ENCODE measurements around the gene FAM120AOS.

Gene FAM120AOS

DNA sequence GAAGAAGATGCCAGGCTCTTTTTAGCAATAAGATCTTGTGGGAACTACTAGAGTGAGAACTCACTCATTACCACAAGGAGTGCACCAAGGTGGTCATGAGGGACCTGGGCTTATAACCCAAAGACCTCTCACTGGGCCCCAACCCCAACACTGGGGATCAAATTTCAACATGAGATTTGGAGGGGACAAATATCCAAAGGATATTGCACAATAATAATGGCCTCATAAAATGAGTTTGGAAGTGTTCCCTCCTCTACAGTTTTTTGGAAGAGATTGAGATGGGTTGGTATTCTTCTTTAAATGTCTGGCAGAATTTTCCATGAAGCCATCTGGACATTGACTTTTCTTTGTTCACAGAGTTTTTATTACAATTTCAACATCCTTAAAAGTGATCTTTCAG, 39.9 kb downstream of the FAM120AOS start:
- Mint-ChIP-seq H3K27me3 (ENCODE audit: low read depth) (no peaks in the 10 kb centered on the region), H3K4me1 (no peaks in the 10 kb centered on the region), H3K36me3 (ENCODE audit: low read depth) (no peaks in the 10 kb centered on the region), H3K4me3 (no peak overlapping the region), H3K9me3 (peaks cover 14% of the 10 kb centered on the region), H3K27ac (no peak overlapping the region)
- TF ChIP-seq, protein P1, sequence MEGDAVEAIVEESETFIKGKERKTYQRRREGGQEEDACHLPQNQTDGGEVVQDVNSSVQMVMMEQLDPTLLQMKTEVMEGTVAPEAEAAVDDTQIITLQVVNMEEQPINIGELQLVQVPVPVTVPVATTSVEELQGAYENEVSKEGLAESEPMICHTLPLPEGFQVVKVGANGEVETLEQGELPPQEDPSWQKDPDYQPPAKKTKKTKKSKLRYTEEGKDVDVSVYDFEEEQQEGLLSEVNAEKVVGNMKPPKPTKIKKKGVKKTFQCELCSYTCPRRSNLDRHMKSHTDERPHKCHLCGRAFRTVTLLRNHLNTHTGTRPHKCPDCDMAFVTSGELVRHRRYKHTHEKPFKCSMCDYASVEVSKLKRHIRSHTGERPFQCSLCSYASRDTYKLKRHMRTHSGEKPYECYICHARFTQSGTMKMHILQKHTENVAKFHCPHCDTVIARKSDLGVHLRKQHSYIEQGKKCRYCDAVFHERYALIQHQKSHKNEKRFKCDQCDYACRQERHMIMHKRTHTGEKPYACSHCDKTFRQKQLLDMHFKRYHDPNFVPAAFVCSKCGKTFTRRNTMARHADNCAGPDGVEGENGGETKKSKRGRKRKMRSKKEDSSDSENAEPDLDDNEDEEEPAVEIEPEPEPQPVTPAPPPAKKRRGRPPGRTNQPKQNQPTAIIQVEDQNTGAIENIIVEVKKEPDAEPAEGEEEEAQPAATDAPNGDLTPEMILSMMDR (IDR thresholded peaks at IDR 0.05; ENCODE audit: unreplicated experiment in 3 of 3): no peak

DNA sequence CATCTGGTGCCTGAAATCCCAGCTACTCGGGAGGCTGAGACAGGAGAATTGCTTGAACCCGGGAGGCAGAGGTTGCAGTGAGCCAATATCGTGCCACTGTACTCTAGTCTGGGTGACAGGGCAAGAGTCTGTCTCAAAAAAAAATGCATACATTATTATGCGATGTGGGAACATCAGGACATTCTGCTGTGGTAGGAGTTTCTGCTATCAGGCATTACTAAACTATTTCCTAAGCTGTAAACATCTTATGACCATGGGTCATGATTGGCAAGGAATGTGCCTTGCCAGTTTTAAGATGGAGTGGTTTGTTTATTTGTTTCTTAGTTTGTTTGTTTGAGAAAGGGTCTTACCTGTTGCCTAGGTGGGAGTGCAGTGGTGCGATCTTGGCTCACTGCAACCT, 47.0 kb downstream of the FAM120AOS start:
- TF ChIP-seq, protein P1 (IDR thresholded peaks at IDR 0.05; ENCODE audit: unreplicated experiment in 3 of 3): no peak
- H3K36me3 Mint-ChIP-seq (ENCODE audit: low read depth): no peaks in the 10 kb centered on the region

DNA sequence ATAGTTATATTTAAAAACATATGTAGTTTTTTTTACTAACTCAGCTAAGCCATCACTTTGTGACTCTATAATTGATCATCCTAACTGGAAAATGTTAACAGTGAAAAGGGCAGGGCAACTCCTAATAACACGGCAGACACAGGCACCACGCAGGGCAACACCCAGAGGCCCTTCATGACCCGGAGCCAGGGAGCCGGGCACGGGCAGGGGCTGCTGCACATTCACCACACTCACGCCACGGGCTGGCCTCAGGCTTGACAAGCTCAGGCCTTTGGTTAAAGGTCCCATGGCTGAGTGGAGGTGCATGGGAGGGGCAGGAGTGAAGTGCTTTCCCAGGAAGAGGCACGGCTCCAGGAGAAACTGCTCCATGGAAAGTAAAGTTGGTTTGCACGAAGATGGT, 54.9 kb downstream of the FAM120AOS start:
- TF ChIP-seq, protein P1 (IDR thresholded peaks at IDR 0.05; ENCODE audit: unreplicated experiment in 3 of 3): no peak
- no peak overlapping the region for H3K27ac Mint-ChIP-seq
- no peaks in the 10 kb centered on the region for H3K4me1 Mint-ChIP-seq
- H3K4me3 Mint-ChIP-seq: no peak overlapping the region
- H3K27me3 Mint-ChIP-seq (ENCODE audit: low read depth): no peaks in the 10 kb centered on the region
- no peaks in the 10 kb centered on the region for H3K9me3 Mint-ChIP-seq
- no peaks in the 10 kb centered on the region for H3K36me3 Mint-ChIP-seq (ENCODE audit: low read depth)

More for the DNA sequence above, 47.0 kb downstream of the FAM120AOS start:
- no peak overlapping the region for H3K27ac Mint-ChIP-seq
- peaks cover 17% of the 10 kb centered on the region for H3K27me3 Mint-ChIP-seq (ENCODE audit: low read depth)
- no peaks in the 10 kb centered on the region for H3K4me1 Mint-ChIP-seq
- H3K4me3 Mint-ChIP-seq: no peak overlapping the region
- no peaks in the 10 kb centered on the region for H3K9me3 Mint-ChIP-seq

DNA sequence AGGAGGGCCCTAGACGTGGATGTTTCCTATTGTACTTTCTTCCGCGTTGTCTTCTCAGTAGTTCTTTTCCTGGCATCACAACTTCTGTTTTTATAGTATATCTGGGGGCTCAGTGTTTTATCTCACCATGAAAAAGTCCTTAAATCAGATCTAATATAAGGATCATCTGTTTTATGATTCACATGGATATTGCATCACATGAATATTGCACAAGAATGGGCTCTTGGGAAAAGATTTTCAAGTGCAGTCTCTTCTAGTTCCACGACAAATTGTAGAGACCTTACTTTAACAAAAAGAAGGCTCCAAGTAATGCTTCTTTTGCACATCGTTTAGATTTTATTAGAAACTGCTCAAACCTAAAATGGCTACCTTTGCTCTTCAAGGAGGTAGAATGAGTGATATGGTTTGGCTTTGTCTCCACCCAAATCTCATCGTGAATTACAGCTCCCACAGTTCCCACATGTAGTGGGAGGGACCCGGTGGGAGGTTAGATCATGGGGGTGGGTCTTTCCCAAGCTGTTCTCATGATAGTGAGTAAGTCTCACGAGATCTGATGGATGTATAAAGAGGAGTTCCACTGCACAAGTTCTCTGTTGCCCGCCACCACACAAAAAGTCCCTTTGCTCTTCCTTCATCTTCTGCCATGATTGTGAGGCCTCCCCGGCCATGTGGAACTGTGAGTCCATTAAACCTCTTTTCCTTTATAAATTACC, 55.6 kb downstream of the FAM120AOS start:
- Mint-ChIP-seq H3K27ac (no peak overlapping the region), H3K36me3 (ENCODE audit: low read depth) (no peaks in the 10 kb centered on the region), H3K27me3 (ENCODE audit: low read depth) (no peaks in the 10 kb centered on the region), H3K9me3 (no peaks in the 10 kb centered on the region), H3K4me3 (no peak overlapping the region), H3K4me1 (no peaks in the 10 kb centered on the region)
- TF ChIP-seq, protein P1 (IDR thresholded peaks at IDR 0.05; ENCODE audit: unreplicated experiment in 3 of 3): no peak
